Dedifferentiated amniotic fluid mesenchymal stem cell (primary cell): ENCODE results near the gene COG3.
A peak's percentile ranks its signal among the peaks of the same experiment; 100 is the strongest.

ENCODE experiments used
- DNase-seq: peaks from one replicate; pipeline ENCODE4 v3.0.0-alpha.2; 2016; ENCODE audit errors: extremely low spot score

Gene COG3

DNA sequence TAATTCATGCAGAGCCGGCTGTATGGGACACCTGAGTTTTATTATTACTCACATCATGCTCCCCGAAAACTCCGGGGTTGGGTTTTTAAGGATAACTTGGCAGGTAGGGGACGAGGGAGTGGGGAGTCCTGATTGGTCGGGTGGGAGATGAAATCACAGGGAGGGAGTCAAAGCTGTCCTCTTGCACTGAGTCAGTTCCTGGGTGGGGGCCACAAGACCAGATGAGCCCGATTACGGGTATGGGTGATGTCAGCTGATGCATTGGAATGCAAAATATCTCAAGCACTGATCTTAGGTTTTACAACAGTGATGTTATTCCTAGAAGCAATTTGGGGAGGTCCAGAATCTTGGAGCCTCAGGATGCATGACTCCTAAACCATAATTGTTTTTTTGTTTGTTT is 18.6 kb upstream of the COG3 start:
- peak; percentile 42 for DNase-seq

DNA sequence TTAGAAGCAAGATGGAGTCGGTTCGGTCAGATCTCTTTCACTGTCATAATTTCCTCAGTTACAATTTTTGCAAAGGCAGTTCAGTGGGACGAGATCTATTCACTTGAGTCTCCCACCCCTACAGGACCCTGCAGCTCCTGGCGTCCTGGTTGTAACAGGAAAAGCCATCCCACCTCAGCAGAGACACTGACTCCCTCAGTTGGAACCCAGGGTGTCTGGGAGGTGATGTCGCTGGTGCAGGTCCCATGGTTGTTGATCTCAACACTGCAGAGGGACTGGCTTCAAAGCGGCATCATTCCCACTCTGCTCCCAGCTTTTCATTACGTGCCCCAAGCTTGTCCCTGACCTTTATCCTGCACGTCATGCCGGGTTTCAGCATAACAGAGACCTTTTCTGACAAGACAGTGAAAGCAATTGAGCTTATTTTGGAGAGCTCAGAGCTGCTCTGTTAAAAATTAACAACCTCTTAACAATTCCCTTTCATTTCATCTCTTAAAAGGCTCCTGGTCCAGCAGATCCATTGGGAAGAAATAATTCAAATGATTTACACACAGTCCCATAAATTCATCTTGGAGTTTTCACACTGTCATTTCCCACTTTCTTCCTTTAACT is 17.6 kb upstream of the COG3 start:
- no peak for DNase-seq

DNA sequence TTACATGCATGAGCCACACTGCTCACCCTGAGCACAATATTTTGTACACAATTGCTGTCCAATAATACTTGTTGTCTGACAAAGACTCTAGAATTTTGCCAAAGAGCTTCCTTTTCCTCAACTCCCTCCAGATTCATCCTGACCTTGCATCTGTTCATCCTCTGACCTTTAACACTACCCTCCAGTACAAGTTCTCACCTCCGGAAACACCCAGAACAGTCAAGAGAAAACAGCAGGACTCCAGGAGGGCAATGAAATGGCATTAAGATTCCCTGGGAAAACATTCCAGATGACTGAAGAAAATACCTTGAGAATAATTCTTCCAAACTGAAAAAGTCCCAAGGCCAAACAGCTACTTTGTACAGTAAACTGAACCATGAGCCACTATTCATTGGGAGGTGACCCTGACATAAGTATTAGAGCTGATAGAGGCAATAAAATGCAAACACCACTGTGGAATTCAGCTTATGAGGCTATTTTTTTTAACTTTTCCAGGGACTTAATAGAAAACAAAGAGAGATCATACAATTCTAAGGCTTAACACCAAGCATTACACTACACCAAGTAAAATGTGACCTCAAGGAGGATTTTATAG is 15.7 kb upstream of the COG3 start:
- no peak for DNase-seq

DNA sequence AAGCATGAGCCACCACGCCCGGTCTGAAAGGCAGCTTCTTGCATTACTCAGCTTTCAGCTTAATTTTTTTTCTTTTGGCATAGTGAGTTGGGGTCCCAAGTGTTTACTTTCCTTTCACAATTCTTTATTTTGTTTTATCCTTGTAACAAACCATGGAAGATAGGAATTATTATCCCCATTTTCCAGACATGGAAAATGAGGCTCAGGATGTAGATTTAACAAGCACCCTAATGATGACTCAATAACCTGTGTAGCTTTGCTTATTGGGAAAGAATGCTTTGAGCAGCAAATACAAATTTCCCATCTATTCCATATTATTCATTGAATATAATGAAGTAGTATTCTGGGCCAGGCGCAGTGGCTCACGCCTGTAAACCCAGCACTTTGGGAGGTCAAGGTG is 13.5 kb upstream of the COG3 start:
- DNase-seq: no peak

DNA sequence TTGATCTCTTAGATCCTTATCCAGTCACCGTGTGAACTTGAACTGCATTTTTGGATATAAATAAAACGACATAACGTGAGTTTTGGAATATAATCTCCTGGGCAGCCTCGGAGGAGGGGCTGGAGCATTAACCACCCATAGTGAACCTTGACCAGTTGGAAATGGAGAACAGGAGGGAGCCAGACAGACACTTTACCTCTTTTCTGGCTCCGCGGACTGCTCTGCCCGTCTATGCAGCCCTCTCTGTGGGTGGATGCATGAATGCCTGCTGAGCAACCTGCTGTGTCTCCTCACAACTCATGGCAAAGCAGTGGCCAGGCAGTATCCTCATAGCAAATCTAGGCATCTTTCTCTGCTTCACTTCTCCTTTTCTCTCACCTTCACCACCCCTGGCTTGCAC is 10.5 kb upstream of the COG3 start:
- DNase-seq: no peak

DNA sequence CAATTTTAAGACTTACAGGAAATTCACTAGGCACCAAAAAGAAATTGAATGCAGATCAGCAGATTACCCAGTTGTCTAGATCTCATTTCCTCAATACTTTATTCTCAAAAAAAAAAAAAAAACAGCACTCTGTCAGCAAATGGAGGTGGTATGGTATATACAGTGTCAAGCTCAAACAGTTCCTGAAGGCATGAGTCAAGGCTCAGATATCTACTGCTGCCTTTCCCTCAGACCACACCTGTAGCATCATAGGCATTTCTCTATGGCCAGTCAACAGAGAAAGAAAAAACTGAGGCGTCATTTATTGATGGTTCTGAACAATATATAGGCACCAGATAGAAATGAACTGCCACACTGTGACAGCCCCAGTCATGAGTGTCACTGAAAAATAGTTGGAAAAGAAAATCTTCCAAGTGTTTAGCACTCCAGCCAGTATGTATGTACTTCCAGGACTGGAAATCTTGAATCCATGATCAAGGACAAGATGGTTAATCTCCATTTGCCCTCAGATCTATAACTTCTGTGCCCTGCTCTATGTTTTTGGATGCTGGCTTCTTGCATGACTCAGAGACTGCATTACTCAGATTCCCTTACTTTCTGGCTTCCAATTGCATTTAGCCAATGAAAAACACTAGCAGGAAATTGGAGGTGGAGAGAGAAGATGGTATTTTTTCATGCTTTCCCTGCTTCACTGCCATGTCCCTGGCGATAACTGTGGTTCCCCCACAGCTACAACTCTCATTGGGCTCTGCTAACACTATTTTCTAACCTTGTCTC is 8.4 kb upstream of the COG3 start:
- DNase-seq: peak; percentile 40

DNA sequence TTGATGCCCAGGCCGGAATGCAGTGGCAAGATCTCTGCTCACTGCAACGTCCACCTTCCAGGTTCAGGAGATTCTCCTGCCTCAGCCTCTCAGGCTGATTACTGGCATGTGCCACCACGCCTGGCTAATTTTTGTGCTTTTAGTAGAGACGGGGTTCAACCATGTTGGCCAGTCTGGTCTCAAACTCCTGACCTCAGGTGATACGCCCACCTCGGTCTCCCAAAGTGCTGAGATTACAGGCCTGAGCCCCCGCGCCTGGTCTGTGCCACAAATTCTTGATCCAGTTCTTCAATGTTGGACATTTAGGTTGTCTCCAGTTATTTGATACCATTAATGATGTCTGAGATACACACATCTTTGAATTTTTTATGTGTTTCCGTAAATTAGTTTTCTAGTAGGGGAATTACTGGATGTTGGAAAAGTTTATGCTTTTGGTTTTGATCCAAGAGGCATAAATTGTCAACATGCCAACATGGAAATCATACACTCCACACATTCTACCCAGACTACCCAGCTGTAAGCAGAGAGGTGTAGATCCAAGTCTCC is 525 bp upstream of the COG3 start:
- DNase-seq: no peak

DNA sequence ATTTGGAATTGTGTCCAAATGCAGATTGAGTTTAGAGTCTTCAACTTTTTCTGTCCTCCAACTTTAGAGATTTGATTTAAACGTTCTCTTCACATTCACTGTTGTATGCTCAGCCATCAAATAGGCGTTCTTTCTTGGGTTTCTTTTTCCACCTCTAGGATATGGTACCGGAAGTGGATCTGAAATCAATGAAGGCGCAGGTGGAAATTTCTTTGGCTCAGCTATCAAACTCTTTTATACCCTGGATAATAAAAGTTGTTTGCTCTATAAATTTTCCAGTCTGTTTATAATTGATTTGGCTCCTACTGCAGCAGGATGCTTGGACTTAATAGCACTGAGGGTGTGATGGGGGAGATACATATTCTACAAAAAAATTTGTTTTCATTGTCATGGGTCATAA is 1.6 kb downstream of the COG3 start:
- no peak for DNase-seq

DNA sequence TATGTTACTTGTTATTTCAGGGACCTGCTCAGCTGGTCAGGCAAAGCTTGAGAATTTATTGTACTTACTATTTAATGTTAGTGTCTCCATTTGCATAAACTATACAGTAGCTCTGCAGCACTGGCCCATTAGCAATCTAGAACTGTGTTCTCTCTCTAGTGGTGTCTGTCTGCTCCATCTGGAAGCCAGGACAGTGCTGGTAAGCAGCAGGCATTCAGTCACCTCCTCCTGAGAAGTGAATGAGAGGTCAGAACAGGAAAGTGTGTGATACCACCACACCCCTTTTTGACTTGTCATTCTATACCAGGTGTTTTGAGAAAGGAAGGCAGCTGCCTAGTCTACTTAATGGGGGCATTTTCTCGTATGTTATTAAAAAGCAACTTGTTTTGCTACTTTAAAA is 3.9 kb downstream of the COG3 start:
- DNase-seq: no peak

DNA sequence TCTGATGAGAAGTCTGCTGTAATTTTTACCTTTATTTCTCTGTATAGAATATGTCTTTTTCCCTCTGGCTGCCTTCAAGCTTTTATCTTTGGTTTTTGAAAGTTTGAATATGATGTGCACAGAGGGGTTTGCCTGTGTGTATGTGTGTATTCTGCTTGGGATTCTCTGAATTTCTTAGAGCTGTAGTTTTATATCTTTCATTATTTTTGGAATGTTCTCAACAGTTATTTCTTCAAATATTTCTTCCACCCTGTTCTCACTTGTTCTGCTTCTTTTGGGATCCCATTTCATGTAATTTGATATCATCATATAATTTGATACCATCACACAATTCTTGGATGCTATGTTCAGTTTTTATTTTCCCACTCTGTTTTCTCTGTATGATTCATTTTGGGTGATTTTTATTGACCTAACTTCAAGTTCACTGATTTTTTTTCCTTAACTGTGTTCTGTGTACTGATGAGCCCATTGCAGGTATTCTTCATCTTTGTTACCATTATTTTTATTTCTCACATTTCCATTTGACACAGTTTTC is 7.5 kb downstream of the COG3 start:
- DNase-seq: peak; percentile 16

DNA sequence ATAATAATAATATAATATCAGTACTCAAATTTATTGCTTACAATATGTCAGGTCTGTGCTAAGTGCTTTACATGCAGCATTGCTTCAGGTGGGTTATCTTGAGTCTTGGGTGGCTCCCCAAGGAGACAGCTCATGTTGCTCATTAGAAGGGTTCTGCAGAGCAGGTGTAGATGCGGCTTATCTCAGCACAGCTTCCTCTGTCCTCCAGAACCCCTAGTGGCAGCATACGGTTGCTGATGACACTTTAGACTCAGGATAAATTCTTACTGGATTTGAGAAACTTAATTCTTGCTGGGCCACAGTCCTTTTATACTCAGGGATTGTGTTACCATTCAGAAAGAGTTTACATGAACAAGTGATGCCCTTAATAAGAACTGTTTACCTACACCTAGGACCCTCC is 8.9 kb downstream of the COG3 start:
- no peak for DNase-seq

DNA sequence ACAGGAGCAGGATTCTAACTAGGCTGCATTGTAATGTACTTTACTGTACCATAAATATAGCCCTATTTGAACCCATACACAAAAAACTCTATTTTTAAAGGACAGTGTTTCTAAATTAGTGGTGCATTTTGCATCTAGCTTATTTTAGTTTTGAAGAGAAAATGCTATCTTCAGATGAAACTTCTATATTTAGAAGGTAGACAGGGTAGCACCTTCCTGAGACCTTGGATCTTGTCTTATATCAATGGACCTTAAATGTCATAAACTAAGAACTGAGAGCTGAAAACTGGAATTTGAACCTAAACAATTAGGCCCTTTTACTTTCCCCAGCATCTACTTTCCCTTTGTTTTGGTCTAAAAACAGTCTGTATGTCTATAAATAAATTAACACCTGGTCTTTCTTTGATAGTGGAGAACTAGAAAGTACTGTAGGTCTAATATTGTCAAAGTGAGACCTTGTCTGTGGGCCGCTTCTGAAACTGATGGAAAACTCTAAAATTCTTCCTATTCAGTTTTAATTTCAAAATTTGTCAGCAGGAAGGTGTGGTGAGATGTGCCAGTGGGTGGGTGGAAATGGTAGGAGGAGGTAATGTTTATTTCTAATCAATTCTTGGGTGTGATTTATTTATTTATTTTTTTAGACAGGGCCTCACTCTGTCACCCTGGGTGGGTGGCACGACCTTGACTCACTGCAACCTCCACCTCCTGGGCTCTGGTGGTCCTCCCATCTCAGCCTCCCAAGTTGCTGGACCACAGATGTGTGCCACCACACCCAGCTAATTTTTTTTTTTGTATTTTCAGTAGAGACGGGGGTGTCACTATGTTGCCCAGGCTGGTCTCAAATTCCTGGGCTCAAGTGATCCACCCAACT is 10.1 kb downstream of the COG3 start:
- DNase-seq: no peak

DNA sequence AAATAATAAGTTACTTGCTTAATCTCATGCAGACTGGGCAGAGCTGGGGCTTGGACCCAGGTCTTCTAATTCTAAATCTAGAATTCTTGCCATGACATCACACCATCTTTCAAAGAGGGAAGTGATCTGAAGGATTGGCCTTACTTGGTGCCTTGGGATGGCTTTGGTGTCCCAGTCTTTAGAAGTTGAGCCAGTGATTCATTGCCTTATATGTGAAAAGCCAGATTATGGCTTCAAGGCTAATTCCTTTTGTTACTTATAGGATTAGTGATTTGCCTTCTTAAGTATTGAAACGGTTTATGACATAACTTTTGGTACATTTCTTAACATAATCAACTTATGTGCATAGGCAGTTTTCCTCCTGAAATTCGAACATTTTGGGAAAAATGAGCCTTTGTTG is 14.9 kb downstream of the COG3 start:
- no peak for DNase-seq

DNA sequence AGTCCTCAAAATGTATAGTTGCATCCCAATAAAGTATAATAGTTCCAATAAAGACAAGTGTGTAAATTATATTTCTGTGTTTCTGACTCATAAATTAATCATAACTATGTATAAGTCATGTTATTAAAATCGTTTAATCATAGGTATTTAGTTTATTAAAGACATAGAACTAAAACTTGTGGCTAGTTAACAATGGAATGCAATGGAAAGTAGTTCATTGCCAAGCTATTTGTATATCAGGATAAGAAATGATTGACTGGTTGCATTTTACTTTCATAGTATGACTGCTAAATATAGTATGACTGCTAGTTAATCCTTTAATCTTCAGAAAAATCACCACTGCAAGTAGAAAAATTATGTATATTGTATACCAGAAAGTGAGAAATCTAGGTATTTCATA is 16.9 kb downstream of the COG3 start:
- DNase-seq: no peak

DNA sequence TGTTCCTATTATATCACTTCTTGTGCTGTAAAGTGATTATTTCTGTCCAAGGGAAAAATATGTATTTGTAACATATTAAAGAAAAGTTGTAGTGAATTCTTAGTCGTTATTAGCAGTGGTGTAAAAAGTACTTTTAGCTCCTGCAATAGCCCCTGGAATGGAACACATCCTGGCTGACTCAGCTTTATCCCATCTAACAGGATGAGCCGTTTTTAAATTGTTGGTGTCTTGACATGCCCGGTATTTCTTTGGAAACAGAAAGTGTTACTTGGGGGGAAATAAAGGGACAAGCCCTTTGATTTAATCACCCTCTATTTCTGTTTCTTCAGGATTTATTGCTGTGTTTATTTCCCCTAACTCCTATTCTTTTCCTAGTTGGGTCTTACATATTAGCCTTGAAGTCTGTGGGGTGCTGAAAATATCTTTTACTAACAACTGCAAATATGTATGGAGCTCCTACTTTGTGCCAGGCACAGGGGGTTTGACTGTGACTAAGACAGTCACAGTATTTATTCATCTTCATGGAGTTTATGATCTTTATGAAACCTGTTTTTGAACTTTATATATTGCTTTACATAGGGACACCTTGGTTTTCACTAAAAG is 17.9 kb downstream of the COG3 start:
- DNase-seq: no peak

DNA sequence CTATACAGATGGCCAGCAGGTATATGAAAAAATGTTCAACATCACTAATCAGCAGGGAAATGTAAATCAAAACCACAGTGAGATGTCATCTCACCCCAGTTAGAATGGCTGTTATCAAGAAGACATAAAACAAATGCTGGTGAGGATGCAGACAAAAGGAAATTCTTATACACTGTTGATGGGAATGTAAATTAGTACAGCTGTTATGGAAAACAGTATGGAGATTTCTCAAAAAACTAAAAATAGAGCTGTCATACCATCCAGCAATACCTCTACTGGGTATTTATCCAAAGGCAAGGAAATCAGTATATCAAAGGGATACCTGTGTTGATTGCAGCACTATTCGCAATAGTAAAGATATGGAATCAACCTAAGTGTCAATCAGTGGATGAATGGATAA is 22.9 kb downstream of the COG3 start:
- no peak for DNase-seq

DNA sequence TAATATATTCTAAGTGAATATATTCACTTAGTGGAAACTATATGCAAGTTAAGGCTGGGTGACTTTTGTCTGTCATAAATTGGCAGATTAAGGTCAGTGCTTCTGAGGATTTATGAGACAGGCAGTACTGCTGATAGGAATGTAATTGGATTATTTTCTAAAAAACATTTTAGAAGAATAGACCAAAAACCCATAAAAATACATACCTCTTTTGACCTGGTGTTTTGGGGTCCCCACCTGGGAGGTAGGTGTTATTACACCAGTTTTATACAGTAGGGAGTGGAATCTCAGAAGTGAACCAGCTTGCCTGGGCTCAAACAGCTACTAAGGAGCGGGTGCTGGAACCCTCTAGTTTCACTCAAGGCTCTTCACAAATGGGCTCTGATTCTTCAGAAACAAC is 25.3 kb downstream of the COG3 start:
- DNase-seq: no peak

DNA sequence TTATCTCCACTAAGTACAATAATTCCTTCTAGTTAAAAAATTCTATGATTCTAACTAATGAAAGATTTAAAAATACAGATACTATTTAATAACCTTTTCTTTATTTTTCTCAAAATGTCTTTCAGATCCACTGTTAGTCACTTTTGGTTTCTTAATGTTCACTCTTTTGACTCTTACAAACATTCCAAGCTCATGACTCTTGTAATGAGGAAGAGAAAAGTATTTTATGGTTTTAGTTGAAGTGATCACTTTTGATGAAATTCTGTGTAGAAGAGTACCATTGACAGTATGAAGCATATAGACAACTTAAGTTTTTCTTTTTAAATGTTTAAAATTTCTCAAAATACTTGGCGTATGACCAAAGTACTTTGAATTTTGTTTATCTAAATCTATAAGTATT is 27.8 kb downstream of the COG3 start:
- DNase-seq: peak; percentile 39

DNA sequence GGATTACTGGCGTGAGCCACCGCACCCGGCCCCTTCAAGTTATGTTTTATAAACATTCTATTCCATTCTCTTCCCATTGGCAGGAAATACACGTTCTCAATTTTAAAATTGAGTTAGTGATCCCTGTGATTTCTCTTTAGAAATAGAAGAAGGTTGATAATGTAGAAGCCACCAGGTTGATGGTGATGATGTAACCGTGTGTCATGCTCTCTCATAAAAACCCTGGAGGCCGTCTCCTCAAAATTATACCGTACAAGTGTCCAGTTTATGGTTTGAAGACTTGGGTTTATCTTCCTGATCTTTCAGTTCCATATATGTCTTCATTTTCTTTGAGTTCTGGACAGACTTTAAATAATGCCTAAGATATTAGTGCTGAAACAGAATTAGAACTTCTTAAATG is 32.2 kb downstream of the COG3 start:
- DNase-seq: no peak

DNA sequence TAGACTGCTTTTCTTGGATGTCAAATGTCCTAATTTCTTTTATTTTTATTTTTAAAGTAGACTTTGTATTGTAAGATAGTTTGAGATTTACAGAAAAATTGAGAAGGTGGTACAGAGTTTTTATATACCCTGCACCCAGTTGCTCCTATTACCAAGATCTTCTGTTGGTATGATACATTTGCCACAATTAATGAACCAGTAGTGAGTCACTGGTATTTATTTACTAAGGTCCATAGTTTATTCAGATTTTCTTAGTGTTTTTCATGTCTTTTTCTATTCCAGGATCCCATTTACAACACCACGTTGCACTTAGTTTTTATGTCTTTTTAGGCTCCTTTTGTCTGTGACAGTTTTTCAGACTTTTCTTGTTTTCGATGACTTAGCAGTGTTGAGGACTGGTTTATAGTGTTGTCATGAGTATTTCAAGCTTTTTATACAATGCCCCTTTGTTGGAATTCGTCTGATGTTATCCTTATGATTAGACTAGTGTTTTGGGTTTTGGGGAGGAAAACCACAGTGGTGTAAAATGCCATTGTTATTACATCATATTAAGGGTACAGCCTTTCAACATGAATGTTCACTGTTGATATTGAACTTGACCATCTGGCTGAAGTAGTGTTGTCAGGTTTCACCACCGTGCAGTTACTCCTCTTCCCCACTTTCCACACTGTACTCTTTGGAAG is 35.9 kb downstream of the COG3 start:
- peak; percentile 80 for DNase-seq

DNA sequence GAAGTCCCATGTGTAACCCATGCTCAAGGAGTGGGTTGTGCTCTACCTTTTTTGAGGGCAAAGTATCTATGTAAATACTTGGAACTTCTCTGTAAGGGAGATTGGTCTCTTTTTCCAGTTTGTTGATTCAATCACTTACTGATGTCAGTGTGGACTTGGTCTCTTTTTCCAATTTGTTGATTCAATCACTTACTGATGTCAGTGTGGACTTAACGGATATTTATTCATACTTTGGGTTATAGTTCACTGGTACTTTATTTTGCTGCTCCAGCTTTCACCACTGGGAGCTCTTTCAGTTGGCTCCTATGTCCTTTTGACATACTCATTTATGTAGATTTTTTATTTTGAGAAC is 36.4 kb downstream of the COG3 start:
- no peak for DNase-seq
